ENCODE data around the gene OSBP2.

OSBP2 gene

DNA sequence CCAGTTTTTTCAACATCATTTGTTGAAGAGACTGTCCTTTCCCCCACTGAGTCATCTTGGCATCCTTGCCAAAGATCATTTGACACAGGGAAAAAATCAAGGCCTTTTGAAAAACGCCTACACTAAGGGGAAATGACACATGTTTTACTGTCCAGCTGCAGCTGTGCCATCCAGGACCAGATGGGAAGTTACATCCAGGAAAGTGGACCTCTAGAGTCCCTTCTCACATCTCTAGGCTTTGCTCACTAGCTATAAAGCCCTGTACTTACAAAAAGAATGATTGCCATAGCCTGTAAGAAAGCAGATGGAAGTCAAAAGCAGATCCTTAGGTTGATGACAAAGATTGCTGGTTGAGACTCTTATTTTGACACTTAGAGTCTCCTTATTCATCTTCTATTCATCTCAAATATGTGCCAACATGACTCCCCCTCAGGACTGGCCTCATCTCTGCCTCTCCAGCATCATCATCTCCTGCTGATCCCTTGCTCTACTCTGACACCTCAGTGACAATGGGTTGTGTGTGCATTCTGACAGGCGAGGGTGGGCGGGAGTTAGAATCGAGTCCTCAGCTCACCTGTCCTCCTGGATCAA is 22.8 kb downstream of the OSBP2 start:
- Histone ChIP-seq H4K8ac (ENCODE audit: low read depth, low read length) (no peak overlapping the region), H2AK5ac (ENCODE audit: low read length) (no peak overlapping the region), H3K4ac (ENCODE audit: low read depth, low read length) (no peak overlapping the region), H3K9ac (ENCODE audit: low read length) (no peak overlapping the region), H3K4me3 (ENCODE audit: low read length) (no peak overlapping the region), H3K4me1 (ENCODE audit: control insufficient read depth, low read depth, low read length) (no peaks in the 10 kb centered on the region), H3K18ac (ENCODE audit: low read length) (no peak overlapping the region), H2BK15ac (replicated peaks; ENCODE audit: low read depth) (no peak overlapping the region), H3K56ac (ENCODE audit: low read length) (no peak overlapping the region), H4K5ac (ENCODE audit: low read length) (no peak overlapping the region), H2BK5ac (ENCODE audit: low read length) (no peak overlapping the region), H3K36me3 (ENCODE audit: control insufficient read depth, insufficient read depth, low read length) (no peaks in the 10 kb centered on the region), H3K27ac (ENCODE audit: low read depth, low read length) (no peak overlapping the region), H3K4me2 (ENCODE audit: low read length) (no peak overlapping the region), H3K79me2 (ENCODE audit: control insufficient read depth, insufficient read depth, low read length) (no peaks in the 10 kb centered on the region), H3K79me1 (ENCODE audit: low read length) (no peaks in the 10 kb centered on the region), H2BK120ac (ENCODE audit: low read depth, low read length) (no peak overlapping the region), H3K27me3 (ENCODE audit: insufficient read depth, low read length, poor library complexity) (no peaks in the 10 kb centered on the region), H3K23ac (ENCODE audit: low read length) (no peak overlapping the region)
- WGBS (ENCODE audit: extremely low coverage, insufficient coverage, low lambda C conversion rate): no CpG with 5 or more reads among the region's 4 CpGs
- no peak for DNase-seq

DNA sequence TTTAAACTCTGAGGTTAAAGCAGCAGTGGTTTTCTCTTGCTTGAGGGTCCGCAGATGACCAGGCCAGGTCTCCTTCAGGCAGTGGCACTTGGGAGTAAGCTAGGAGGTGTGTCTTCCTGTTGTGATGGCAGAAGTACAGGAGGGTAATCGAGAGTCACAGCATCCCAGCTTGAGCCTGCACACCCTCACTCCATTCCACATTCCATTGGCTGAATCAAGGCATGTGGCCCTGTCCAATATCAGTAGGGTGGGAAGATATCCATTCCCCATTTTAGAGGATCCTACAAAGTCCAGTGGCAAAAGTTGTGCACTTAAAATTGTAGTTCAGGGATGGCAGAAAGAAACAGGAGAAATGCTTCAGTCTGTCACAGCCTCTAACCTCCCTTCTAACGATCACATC is 23.3 kb downstream of the OSBP2 start:
- Histone ChIP-seq H3K79me2 (ENCODE audit: control insufficient read depth, insufficient read depth, low read length) (no peaks in the 10 kb centered on the region), H3K36me3 (ENCODE audit: control insufficient read depth, insufficient read depth, low read length) (no peaks in the 10 kb centered on the region), H4K5ac (ENCODE audit: low read length) (no peak overlapping the region), H4K8ac (ENCODE audit: low read depth, low read length) (no peak overlapping the region), H3K27ac (ENCODE audit: low read depth, low read length) (no peak overlapping the region), H3K4ac (ENCODE audit: low read depth, low read length) (no peak overlapping the region), H3K4me2 (ENCODE audit: low read length) (no peak overlapping the region), H3K18ac (ENCODE audit: low read length) (no peak overlapping the region), H2AK5ac (ENCODE audit: low read length) (no peak overlapping the region), H3K23ac (ENCODE audit: low read length) (no peak overlapping the region), H2BK15ac (replicated peaks; ENCODE audit: low read depth) (no peak overlapping the region), H3K9ac (ENCODE audit: low read length) (no peak overlapping the region), H2BK5ac (ENCODE audit: low read length) (no peak overlapping the region), H3K4me3 (ENCODE audit: low read length) (no peak overlapping the region), H3K56ac (ENCODE audit: low read length) (no peak overlapping the region), H3K27me3 (ENCODE audit: insufficient read depth, low read length, poor library complexity) (no peaks in the 10 kb centered on the region), H2BK120ac (ENCODE audit: low read depth, low read length) (no peak overlapping the region), H3K79me1 (ENCODE audit: low read length) (no peaks in the 10 kb centered on the region), H3K4me1 (ENCODE audit: control insufficient read depth, low read depth, low read length) (no peaks in the 10 kb centered on the region)
- no peak for DNase-seq
- no CpG with 5 or more reads among the region's 3 CpGs for WGBS (ENCODE audit: extremely low coverage, insufficient coverage, low lambda C conversion rate)

DNA sequence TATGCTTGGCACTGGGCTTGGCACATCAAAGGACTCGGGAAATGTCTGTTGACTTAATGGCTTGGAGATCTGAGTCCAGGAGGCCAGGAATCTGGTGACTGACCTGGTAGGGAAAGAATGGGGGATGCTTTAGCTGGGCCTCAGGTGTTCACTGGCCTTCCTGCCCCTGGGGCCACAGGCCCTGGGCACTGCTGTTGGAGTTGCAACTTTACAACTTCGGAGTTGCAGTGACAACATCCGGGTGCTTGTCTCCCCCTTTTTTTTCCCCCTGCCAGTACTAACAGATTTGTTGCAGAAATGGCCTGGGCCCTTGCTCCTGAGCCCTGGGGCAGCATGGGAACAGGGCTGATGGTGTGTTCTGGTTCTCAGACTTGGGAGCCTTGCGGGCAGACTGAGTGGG is 23.8 kb downstream of the OSBP2 start:
- Histone ChIP-seq H3K36me3 (ENCODE audit: control insufficient read depth, insufficient read depth, low read length) (no peaks in the 10 kb centered on the region), H3K4me3 (ENCODE audit: low read length) (no peak overlapping the region), H3K27ac (ENCODE audit: low read depth, low read length) (no peak overlapping the region), H3K4me1 (ENCODE audit: control insufficient read depth, low read depth, low read length) (no peaks in the 10 kb centered on the region), H3K79me2 (ENCODE audit: control insufficient read depth, insufficient read depth, low read length) (no peaks in the 10 kb centered on the region), H4K8ac (ENCODE audit: low read depth, low read length) (no peak overlapping the region), H3K9ac (ENCODE audit: low read length) (no peak overlapping the region), H2AK5ac (ENCODE audit: low read length) (no peak overlapping the region), H3K23ac (ENCODE audit: low read length) (no peak overlapping the region), H3K56ac (ENCODE audit: low read length) (no peak overlapping the region), H4K5ac (ENCODE audit: low read length) (no peak overlapping the region), H3K4me2 (ENCODE audit: low read length) (no peak overlapping the region), H2BK15ac (replicated peaks; ENCODE audit: low read depth) (no peak overlapping the region), H3K18ac (ENCODE audit: low read length) (no peak overlapping the region), H3K79me1 (ENCODE audit: low read length) (no peaks in the 10 kb centered on the region), H3K27me3 (ENCODE audit: insufficient read depth, low read length, poor library complexity) (no peaks in the 10 kb centered on the region), H2BK5ac (ENCODE audit: low read length) (no peak overlapping the region), H2BK120ac (ENCODE audit: low read depth, low read length) (no peak overlapping the region), H3K4ac (ENCODE audit: low read depth, low read length) (no peak overlapping the region)
- DNase-seq: no peak
- no CpG with 5 or more reads among the region's 4 CpGs for WGBS (ENCODE audit: extremely low coverage, insufficient coverage, low lambda C conversion rate)

DNA sequence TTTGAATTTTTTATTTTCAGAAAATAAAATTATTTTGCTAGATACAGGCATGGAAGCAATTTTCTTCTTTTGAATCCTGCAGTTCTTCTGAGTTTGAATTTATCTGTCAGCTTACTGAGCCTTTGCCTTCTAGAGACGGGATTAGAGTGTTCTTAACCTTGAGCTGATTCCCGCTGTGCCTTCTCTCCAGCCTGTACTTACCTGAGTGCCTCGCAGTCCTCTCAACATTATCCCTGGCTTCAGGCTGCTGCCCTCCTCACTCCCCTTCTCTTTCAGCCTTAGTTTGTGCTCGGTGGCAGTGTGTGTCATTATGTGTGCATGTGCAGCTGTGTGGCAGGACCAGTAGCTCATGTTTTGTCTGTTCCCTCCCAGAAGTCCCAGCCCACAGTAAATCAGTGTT is 24.3 kb downstream of the OSBP2 start:
- Histone ChIP-seq H3K56ac (ENCODE audit: low read length) (no peak overlapping the region), H3K4me1 (ENCODE audit: control insufficient read depth, low read depth, low read length) (no peaks in the 10 kb centered on the region), H2BK15ac (replicated peaks; ENCODE audit: low read depth) (no peak overlapping the region), H3K27me3 (ENCODE audit: insufficient read depth, low read length, poor library complexity) (no peaks in the 10 kb centered on the region), H3K27ac (ENCODE audit: low read depth, low read length) (no peak overlapping the region), H3K36me3 (ENCODE audit: control insufficient read depth, insufficient read depth, low read length) (no peaks in the 10 kb centered on the region), H2AK5ac (ENCODE audit: low read length) (no peak overlapping the region), H3K9ac (ENCODE audit: low read length) (no peak overlapping the region), H2BK5ac (ENCODE audit: low read length) (no peak overlapping the region), H3K79me2 (ENCODE audit: control insufficient read depth, insufficient read depth, low read length) (no peaks in the 10 kb centered on the region), H4K8ac (ENCODE audit: low read depth, low read length) (no peak overlapping the region), H3K18ac (ENCODE audit: low read length) (no peak overlapping the region), H3K23ac (ENCODE audit: low read length) (no peak overlapping the region), H3K4ac (ENCODE audit: low read depth, low read length) (no peak overlapping the region), H2BK120ac (ENCODE audit: low read depth, low read length) (no peak overlapping the region), H4K5ac (ENCODE audit: low read length) (no peak overlapping the region), H3K79me1 (ENCODE audit: low read length) (no peaks in the 10 kb centered on the region), H3K4me2 (ENCODE audit: low read length) (no peak overlapping the region), H3K4me3 (ENCODE audit: low read length) (no peak overlapping the region)
- no CpG with 5 or more reads among the region's 4 CpGs for WGBS (ENCODE audit: extremely low coverage, insufficient coverage, low lambda C conversion rate)
- DNase-seq: no peak

DNA sequence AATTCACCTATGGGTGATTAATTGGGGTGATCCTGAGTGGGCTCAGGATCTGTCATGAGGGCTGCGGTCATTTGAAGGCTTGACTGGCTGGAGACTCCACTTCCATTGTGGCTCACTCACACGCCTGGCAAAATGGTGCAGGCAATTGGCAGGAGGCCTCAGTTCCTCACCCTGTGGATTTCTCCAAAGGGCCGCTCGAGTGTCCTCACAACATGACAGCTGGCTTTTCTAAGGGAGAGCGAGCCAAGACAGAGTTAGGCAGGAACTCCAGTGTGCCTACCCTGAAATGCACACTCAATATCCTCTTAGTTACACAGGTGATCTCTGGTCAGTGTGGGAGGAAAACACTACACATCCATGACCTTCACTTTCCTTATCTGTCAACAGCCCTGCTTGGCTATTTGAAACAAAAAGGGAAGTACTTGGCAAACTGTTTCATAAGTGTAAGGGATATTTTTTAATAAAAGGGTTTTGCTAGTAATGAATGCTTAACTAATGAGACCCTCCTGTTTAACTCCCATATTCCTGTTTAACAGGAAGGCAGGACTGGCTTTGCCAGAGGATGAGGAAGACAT is 25.7 kb downstream of the OSBP2 start:
- no peak overlapping the region for H3K27ac ChIP-seq (ENCODE audit: low read depth, low read length)
- no peaks in the 10 kb centered on the region for H3K4me1 ChIP-seq (ENCODE audit: control insufficient read depth, low read depth, low read length)
- no CpG with 5 or more reads among the region's 5 CpGs for WGBS (ENCODE audit: extremely low coverage, insufficient coverage, low lambda C conversion rate)
- H2AK5ac ChIP-seq (ENCODE audit: low read length): no peak overlapping the region
- H2BK15ac ChIP-seq (replicated peaks; ENCODE audit: low read depth): no peak overlapping the region
- DNase-seq: no peak
- no peak overlapping the region for H3K4me3 ChIP-seq (ENCODE audit: low read length)
- H4K8ac ChIP-seq (ENCODE audit: low read depth, low read length): no peak overlapping the region
- H3K27me3 ChIP-seq (ENCODE audit: insufficient read depth, low read length, poor library complexity): no peaks in the 10 kb centered on the region
- no peak overlapping the region for H3K4me2 ChIP-seq (ENCODE audit: low read length)
- H4K5ac ChIP-seq (ENCODE audit: low read length): no peak overlapping the region
- H3K18ac ChIP-seq (ENCODE audit: low read length): no peak overlapping the region
- H2BK5ac ChIP-seq (ENCODE audit: low read length): no peak overlapping the region
- no peaks in the 10 kb centered on the region for H3K79me1 ChIP-seq (ENCODE audit: low read length)
- H2BK120ac ChIP-seq (ENCODE audit: low read depth, low read length): no peak overlapping the region
- H3K36me3 ChIP-seq (ENCODE audit: control insufficient read depth, insufficient read depth, low read length): no peaks in the 10 kb centered on the region
- no peak overlapping the region for H3K23ac ChIP-seq (ENCODE audit: low read length)
- no peak overlapping the region for H3K56ac ChIP-seq (ENCODE audit: low read length)
- no peaks in the 10 kb centered on the region for H3K79me2 ChIP-seq (ENCODE audit: control insufficient read depth, insufficient read depth, low read length)
- no peak overlapping the region for H3K4ac ChIP-seq (ENCODE audit: low read depth, low read length)
- H3K9ac ChIP-seq (ENCODE audit: low read length): no peak overlapping the region

DNA sequence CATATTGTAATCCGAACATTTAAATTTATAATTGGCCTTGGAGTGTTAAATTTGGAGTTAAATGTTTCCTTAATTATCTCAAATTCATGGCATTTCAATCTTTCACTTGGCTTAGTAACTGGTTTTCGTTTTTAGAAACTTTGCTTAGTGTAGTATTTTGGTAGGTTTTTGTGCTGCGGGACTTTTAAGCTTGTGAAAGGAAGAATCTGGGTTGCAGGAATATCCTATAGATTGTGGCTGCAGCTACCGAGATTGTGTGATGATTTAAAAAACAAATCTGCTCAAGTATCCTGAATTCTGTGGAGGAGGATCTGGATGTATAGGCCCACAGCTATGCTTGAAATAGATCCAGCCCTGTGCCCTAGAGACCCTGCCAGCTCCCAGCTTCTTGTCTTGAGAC is 27.1 kb downstream of the OSBP2 start:
- H3K79me1 ChIP-seq (ENCODE audit: low read length): no peaks in the 10 kb centered on the region
- no peak for DNase-seq
- H3K27me3 ChIP-seq (ENCODE audit: insufficient read depth, low read length, poor library complexity): no peaks in the 10 kb centered on the region
- no peak overlapping the region for H3K4ac ChIP-seq (ENCODE audit: low read depth, low read length)
- no peak overlapping the region for H3K18ac ChIP-seq (ENCODE audit: low read length)
- H3K9ac ChIP-seq (ENCODE audit: low read length): no peak overlapping the region
- H2BK5ac ChIP-seq (ENCODE audit: low read length): no peak overlapping the region
- H3K4me3 ChIP-seq (ENCODE audit: low read length): no peak overlapping the region
- no peak overlapping the region for H3K56ac ChIP-seq (ENCODE audit: low read length)
- no peaks in the 10 kb centered on the region for H3K79me2 ChIP-seq (ENCODE audit: control insufficient read depth, insufficient read depth, low read length)
- no peak overlapping the region for H2AK5ac ChIP-seq (ENCODE audit: low read length)
- H3K4me1 ChIP-seq (ENCODE audit: control insufficient read depth, low read depth, low read length): no peaks in the 10 kb centered on the region
- H3K27ac ChIP-seq (ENCODE audit: low read depth, low read length): no peak overlapping the region
- no CpG with 5 or more reads among the region's 4 CpGs for WGBS (ENCODE audit: extremely low coverage, insufficient coverage, low lambda C conversion rate)
- H3K4me2 ChIP-seq (ENCODE audit: low read length): no peak overlapping the region
- no peak overlapping the region for H3K23ac ChIP-seq (ENCODE audit: low read length)
- H4K8ac ChIP-seq (ENCODE audit: low read depth, low read length): no peak overlapping the region
- no peak overlapping the region for H2BK15ac ChIP-seq (replicated peaks; ENCODE audit: low read depth)
- H4K5ac ChIP-seq (ENCODE audit: low read length): no peak overlapping the region
- H3K36me3 ChIP-seq (ENCODE audit: control insufficient read depth, insufficient read depth, low read length): no peaks in the 10 kb centered on the region
- H2BK120ac ChIP-seq (ENCODE audit: low read depth, low read length): no peak overlapping the region

Measured in mesendoderm (in vitro differentiated cells).